OCI-LY7 (cell line): ENCODE results near the gene CLEC18A.

ENCODE experiments used
- CTCF ChIP-seq: fragments of 200-600 bp; sonication (generic); conservative IDR thresholded peaks from 2 replicates; pipeline ENCODE4 v1.5.1; 2014; ENCODE audit warnings: mild to moderate bottlenecking, antibody characterized with exemption, low read length, moderate library complexity, mixed read lengths
- EZH2phosphoT487 ChIP-seq: fragments of 200-600 bp; sonication (generic); IDR thresholded peaks from 2 replicates; pipeline ENCODE4 v1.6.1; 2018; ENCODE audit warnings: low read depth, borderline replicate concordance, mild to moderate bottlenecking, mixed run types, antibody characterized with exemption, low read length, moderate library complexity, mixed read lengths

- TF ChIP-seq CTCF, result peak; percentile 88
- no peak for TF ChIP-seq EZH2phosphoT487
Observed at GRCh38 chr16:69930117-69930776, 20.9 kb upstream of the CLEC18A start.
